A549 (cell line): ENCODE data around the gene KIF3A. TPM values are rescaled to one million over a fixed set of nuclear protein-coding genes. Genes with fewer than 3 reads are reported as not detected.

ENCODE experiments used
- ATAC-seq, 2 experiments: fragments of 200-7000 bp in 1 of 2; fragments of >200 bp in 1 of 2; cut with Nextera tagmentation in 1 of 2; cut with Tn5 transposase in 1 of 2; 3 replicates each; pipeline versions ENCODE4 v1.8.0 to v1.9.1; 2018 to 2020; ENCODE audit warnings: mild to moderate bottlenecking in 1 of 2, moderate library complexity in 1 of 2
- CTCF ChIA-PET: fragments of 300-600 bp; sonication (Branson Sonifier 250); formaldehyde crosslinking; extraction: SDS; loops from one replicate; lab custom pipeline; 2021; ENCODE audit warnings: antibody characterized with exemption, inconsistent platforms; lab: Yijun Ruan, JAX
- POLR2A ChIA-PET: fragments of 350-600 bp; formaldehyde crosslinking; extraction: SDS; loops from one replicate; lab custom pipeline; 2021; ENCODE audit warnings: antibody characterized with exemption, inconsistent platforms; lab: Yijun Ruan, JAX
- DNase-seq, 2 experiments: peaks; one replicate each; pipeline versions ENCODE4 v3.0.0 to v3.0.0-alpha.2; 2011 to 2016; ENCODE audit warnings: low read depth in 1 of 2, low spot score in 1 of 2
- FAIRE-seq: peaks from 2 replicates; lab custom pipeline; 2011; peaks lifted over from hg19 to GRCh38; lab: Jason Lieb, UNC
- H3K27ac ChIP-seq, 2 experiments: fragments of >200 bp; sonication (Bioruptor Twin); formaldehyde crosslinking; 3 replicates each; pipeline ENCODE4 v1.5.1; 2016 to 2017
- H3K4me1 ChIP-seq: fragments of >200 bp; sonication (Bioruptor Twin); formaldehyde crosslinking; 3 replicates; pipeline ENCODE4 v1.6.1; 2016
- H3K4me2 ChIP-seq: fragments of >200 bp; sonication (Bioruptor Twin); formaldehyde crosslinking; 3 replicates; pipeline ENCODE4 v1.6.1; 2016
- H3K4me3 ChIP-seq: fragments of >200 bp; sonication (Bioruptor Twin); formaldehyde crosslinking; 3 replicates; pipeline ENCODE4 v1.5.1; 2016
- H3K9me3 ChIP-seq: fragments of >200 bp; sonication (Bioruptor Twin); formaldehyde crosslinking; 3 replicates; pipeline ENCODE4 v1.6.1; 2016
- EHMT2 ChIP-seq: fragments of 200-600 bp; sonication (generic); IDR thresholded peaks from 2 replicates; pipeline ENCODE4 v1.6.1; 2016; ENCODE audit warnings: antibody characterized with exemption, low read depth, mild to moderate bottlenecking, moderate library complexity
- ESRRA ChIP-seq: fragments of 150-350 bp; IDR thresholded peaks from 2 replicates; pipeline ENCODE4 v1.6.1; 2014; ENCODE audit warnings: mild to moderate bottlenecking, low read length, borderline replicate concordance
- HOXA7 ChIP-seq: fragments of 250-450 bp; sonication (Bioruptor Pico); IDR thresholded peaks from 2 replicates; pipeline ENCODE4 v1.5.0; 2020; ENCODE audit warnings: mild to moderate bottlenecking, moderate library complexity
- MAZ ChIP-seq: fragments of 150-350 bp; IDR thresholded peaks from 2 replicates; pipeline ENCODE4 v1.6.1; 2014; ENCODE audit warnings: antibody characterized with exemption, low read depth, low read length, borderline replicate concordance
- NFE2L2 ChIP-seq: fragments of 150-350 bp; conservative IDR thresholded peaks from 2 replicates; pipeline ENCODE4 v1.6.1; 2014; ENCODE audit warnings: low read length
- NPAS2 ChIP-seq: fragments of 250-450 bp; sonication (Bioruptor Pico); IDR thresholded peaks from 2 replicates; pipeline ENCODE4 v1.8.0; 2022; ENCODE audit warnings: mild to moderate bottlenecking, moderate library complexity, borderline replicate concordance
- NR3C1 ChIP-seq: fragments of >200 bp; sonication (Bioruptor Twin); formaldehyde crosslinking; IDR thresholded peaks from 3 replicates; pipeline ENCODE4 v1.6.1; 2017
- POLR2A ChIP-seq: IDR thresholded peaks from 2 replicates; pipeline ENCODE4 v1.6.1; 2012; ENCODE audit warnings: mild to moderate bottlenecking, low read length
- POLR2AphosphoS2 ChIP-seq: conservative IDR thresholded peaks from 2 replicates; pipeline ENCODE4 v1.6.1; 2012; ENCODE audit warnings: low read length, improper control_type of control experiment, inconsistent platforms
- RCOR1 ChIP-seq: fragments of 150-350 bp; IDR thresholded peaks from 2 replicates; pipeline ENCODE4 v1.6.1; 2014; ENCODE audit warnings: antibody characterized with exemption, low read length, low read depth
- WGBS: methylation state at CpG from one replicate; pipeline ENCODE4 v1.1.6; 2017; ENCODE audit errors: missing lambda C conversion rate; 5-methylcytosine and 5-hydroxymethylcytosine counted together
- polyA plus RNA-seq, 4 experiments: library from polyadenylated mRNA; depleted of rRNA in 3 of 4; stranded (reverse); fragments of >200 nt; fragmentation: RNase III in 1 of 4; extraction: RNeasy Plus Mini Kit Qiagen cat#74134 plus additional on column Dnase treatment in 1 of 4; gene quantifications; 2 replicates in 3 of 4; 3 replicates in 1 of 4; pipeline ENCODE4 v1.2.3, GENCODE V29; 2011 to 2017
- TF ChIP-seq, protein P1 (sequence below): fragments of 250-450 bp; sonication (Bioruptor Pico); IDR thresholded peaks from 2 replicates; pipeline ENCODE4 v1.5.0; 2021; ENCODE audit warnings: mild to moderate bottlenecking, moderate library complexity, borderline replicate concordance
- TF ChIP-seq, protein P2 (sequence below): fragments of >200 bp; sonication (Bioruptor Twin); formaldehyde crosslinking; IDR thresholded peaks from 3 replicates; pipeline ENCODE4 v1.5.1; 2016
- TF ChIP-seq, protein P3 (sequence below): fragments of 150-350 bp; IDR thresholded peaks from 2 replicates; pipeline ENCODE4 v1.6.1; 2014; ENCODE audit warnings: low read depth, mild to moderate bottlenecking, low read length
- TF ChIP-seq, protein P4 (sequence below): IDR thresholded peaks from 2 replicates; pipeline ENCODE4 v1.6.1; 2012; ENCODE audit warnings: low read depth, borderline replicate concordance

The KIF3A gene
- polyA plus RNA-seq, 2 of the 4 experiments (the other 2 are of a cell fraction) = 12.8 to 20.5 TPM

GRCh38 chr5:132775476-132775961 is 38.2 kb upstream of the KIF3A start (continued):
- TF ChIP-seq, protein P1, sequence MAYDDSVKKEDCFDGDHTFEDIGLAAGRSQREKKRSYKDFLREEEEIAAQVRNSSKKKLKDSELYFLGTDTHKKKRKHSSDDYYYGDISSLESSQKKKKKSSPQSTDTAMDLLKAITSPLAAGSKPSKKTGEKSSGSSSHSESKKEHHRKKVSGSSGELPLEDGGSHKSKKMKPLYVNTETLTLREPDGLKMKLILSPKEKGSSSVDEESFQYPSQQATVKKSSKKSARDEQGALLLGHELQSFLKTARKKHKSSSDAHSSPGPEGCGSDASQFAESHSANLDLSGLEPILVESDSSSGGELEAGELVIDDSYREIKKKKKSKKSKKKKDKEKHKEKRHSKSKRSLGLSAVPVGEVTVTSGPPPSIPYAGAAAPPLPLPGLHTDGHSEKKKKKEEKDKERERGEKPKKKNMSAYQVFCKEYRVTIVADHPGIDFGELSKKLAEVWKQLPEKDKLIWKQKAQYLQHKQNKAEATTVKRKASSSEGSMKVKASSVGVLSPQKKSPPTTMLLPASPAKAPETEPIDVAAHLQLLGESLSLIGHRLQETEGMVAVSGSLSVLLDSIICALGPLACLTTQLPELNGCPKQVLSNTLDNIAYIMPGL (CRISPR knock-in tag) = no peak
- no peak for TF ChIP-seq ESRRA
- TF ChIP-seq NPAS2 (CRISPR knock-in tag) = no peak
- TF ChIP-seq, protein P2, sequence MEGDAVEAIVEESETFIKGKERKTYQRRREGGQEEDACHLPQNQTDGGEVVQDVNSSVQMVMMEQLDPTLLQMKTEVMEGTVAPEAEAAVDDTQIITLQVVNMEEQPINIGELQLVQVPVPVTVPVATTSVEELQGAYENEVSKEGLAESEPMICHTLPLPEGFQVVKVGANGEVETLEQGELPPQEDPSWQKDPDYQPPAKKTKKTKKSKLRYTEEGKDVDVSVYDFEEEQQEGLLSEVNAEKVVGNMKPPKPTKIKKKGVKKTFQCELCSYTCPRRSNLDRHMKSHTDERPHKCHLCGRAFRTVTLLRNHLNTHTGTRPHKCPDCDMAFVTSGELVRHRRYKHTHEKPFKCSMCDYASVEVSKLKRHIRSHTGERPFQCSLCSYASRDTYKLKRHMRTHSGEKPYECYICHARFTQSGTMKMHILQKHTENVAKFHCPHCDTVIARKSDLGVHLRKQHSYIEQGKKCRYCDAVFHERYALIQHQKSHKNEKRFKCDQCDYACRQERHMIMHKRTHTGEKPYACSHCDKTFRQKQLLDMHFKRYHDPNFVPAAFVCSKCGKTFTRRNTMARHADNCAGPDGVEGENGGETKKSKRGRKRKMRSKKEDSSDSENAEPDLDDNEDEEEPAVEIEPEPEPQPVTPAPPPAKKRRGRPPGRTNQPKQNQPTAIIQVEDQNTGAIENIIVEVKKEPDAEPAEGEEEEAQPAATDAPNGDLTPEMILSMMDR = no peak

GRCh38 chr5:132774896-132775295 is 37.5 kb upstream of the KIF3A start:
- ChIA-PET CTCF (interaction anchor here (1.3 to 1.6 kb wide), 3 partner anchors 13 to 249 kb away, joined by 3 to 4 read pairs (median 3); no protein-coding TSS in a partner anchor), POLR2A (no interaction called here)
- H3K4me2 ChIP-seq = no peak overlapping the region
- no peak overlapping the region for H3K27ac ChIP-seq
- ATAC-seq (no peak), DNase-seq (no peak), FAIRE-seq (no peak)
- no peak overlapping the region for H3K4me3 ChIP-seq
- no peaks in the 10 kb centered on the region for H3K9me3 ChIP-seq
- TF ChIP-seq, protein P3, sequence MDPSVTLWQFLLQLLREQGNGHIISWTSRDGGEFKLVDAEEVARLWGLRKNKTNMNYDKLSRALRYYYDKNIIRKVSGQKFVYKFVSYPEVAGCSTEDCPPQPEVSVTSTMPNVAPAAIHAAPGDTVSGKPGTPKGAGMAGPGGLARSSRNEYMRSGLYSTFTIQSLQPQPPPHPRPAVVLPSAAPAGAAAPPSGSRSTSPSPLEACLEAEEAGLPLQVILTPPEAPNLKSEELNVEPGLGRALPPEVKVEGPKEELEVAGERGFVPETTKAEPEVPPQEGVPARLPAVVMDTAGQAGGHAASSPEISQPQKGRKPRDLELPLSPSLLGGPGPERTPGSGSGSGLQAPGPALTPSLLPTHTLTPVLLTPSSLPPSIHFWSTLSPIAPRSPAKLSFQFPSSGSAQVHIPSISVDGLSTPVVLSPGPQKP = no peak
- peaks cover 7% of the 10 kb centered on the region for H3K4me1 ChIP-seq
- 96% methylated on average over 5 of the region's 5 CpGs for WGBS

- no peak overlapping the region for H3K4me2 ChIP-seq
- no peak for TF ChIP-seq NFE2L2
- TF ChIP-seq MAZ = no peak
- no peak for TF ChIP-seq NR3C1
- TF ChIP-seq, protein P4, sequence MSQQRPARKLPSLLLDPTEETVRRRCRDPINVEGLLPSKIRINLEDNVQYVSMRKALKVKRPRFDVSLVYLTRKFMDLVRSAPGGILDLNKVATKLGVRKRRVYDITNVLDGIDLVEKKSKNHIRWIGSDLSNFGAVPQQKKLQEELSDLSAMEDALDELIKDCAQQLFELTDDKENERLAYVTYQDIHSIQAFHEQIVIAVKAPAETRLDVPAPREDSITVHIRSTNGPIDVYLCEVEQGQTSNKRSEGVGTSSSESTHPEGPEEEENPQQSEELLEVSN = no peak
- no peak for TF ChIP-seq RCOR1
- no peak for TF ChIP-seq EHMT2
- TF ChIP-seq ESRRA = no peak
- TF ChIP-seq HOXA7 = no peak
- no peak for TF ChIP-seq POLR2AphosphoS2
- no peak for TF ChIP-seq POLR2A
- TF ChIP-seq, all 56 proteins: peak for 0
- ATAC-seq (no peak), FAIRE-seq (no peak), DNase-seq (no peak)
- 90% methylated on average over 3 of the region's 3 CpGs for WGBS
- ChIA-PET CTCF (interaction anchor here (0.6 to 1.6 kb wide), 3 partner anchors 25 to 248 kb away, joined by 3 read pairs; no protein-coding TSS in a partner anchor), POLR2A (no interaction called here)
- H3K27ac ChIP-seq = no peak overlapping the region
- H3K4me1 ChIP-seq = peaks cover 7% of the 10 kb centered on the region
- no peak overlapping the region for H3K4me3 ChIP-seq
- no peaks in the 10 kb centered on the region for H3K9me3 ChIP-seq
These were observed 37.1 kb upstream of the KIF3A start for GRCh38 chr5:132774406-132774805.
